ENCODE results near the gene POLR3GL. TPM values are rescaled to one million over a fixed set of nuclear protein-coding genes. Genes with fewer than 3 reads are reported as not detected.

POLR3GL gene
- total RNA-seq, 1 donor, result 15.1 TPM

DNA sequence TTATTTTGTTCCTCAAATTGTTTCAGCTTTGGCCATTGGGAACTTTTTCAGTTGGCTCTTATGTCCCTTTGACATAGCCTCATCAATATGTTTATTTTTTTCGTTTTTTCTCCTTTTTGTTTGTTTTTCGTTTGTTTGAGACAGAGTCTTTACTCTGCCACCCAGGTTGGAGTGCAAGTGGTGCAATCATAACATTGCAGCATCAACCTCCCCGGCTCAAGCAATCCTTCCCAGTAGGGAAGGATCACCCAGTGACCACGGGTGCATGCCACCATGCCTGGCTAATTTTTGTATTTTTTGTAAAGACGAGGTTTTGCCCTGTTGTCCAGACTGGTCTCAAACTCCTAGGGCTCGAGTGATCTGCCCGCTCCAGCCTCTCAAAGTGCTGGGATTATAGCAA lies 8.1 kb downstream of the POLR3GL start:
- DNase-seq (ENCODE audit: low read depth in 2 of 3, low spot score in 2 of 3), result no peak

DNA sequence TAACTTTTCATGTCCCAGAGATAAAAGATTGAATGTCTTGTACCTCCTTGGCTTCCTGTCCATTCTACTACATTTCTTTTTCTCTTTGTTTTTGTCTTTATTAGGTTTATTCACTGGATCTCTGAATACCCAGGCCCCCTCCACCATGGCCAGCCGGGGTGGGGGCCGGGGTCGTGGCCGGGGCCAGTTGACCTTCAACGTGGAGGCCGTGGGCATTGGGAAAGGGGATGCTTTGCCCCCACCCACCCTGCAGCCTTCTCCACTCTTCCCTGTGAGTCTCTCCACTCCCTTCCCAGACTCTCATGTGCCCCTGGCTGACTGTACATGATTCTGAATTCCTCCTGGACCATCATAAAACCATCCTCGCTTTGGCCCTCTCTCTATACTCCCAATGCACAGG lies 10.2 kb downstream of the POLR3GL start:
- DNase-seq (ENCODE audit: low read depth in 2 of 3, low spot score in 2 of 3), result no peak

DNA sequence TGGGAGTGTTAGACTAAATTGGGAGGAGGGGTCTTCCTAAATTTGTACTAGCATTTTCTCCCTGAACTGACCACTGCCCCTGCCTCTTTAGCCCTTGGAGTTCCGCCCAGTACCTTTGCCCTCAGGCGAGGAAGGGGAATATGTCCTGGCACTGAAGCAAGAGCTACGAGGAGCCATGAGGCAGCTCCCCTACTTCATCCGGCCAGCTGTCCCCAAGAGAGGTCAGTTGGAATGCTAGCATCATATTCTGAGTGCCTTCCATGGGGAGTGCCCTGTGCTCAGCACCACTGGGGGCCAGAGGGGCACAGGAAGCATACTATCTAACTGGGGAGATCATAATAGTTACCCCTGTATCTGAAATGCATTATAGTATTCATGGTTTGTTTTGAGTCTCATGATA lies 10.7 kb downstream of the POLR3GL start:
- DNase-seq (ENCODE audit: low read depth in 2 of 3, low spot score in 2 of 3), result no peak

DNA sequence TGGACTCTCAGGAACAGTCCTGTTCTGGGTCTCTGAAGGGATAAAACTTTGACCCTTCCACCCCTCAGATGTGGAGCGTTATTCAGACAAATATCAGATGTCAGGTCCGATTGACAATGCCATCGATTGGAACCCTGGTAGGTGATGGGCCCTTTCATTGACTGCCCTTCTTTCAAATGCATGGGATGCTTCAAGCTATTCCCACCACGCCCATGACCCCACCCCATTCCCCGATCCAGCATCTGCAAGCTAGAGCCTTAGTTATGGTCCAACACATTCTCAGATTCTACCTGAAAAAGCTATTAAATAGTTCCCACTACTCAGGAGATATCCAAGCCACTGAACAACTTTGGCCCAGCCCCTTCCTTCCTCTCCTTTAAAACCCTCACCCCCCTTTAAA lies 12.5 kb downstream of the POLR3GL start:
- no peak for DNase-seq (ENCODE audit: low read depth in 2 of 3, low spot score in 2 of 3)

DNA sequence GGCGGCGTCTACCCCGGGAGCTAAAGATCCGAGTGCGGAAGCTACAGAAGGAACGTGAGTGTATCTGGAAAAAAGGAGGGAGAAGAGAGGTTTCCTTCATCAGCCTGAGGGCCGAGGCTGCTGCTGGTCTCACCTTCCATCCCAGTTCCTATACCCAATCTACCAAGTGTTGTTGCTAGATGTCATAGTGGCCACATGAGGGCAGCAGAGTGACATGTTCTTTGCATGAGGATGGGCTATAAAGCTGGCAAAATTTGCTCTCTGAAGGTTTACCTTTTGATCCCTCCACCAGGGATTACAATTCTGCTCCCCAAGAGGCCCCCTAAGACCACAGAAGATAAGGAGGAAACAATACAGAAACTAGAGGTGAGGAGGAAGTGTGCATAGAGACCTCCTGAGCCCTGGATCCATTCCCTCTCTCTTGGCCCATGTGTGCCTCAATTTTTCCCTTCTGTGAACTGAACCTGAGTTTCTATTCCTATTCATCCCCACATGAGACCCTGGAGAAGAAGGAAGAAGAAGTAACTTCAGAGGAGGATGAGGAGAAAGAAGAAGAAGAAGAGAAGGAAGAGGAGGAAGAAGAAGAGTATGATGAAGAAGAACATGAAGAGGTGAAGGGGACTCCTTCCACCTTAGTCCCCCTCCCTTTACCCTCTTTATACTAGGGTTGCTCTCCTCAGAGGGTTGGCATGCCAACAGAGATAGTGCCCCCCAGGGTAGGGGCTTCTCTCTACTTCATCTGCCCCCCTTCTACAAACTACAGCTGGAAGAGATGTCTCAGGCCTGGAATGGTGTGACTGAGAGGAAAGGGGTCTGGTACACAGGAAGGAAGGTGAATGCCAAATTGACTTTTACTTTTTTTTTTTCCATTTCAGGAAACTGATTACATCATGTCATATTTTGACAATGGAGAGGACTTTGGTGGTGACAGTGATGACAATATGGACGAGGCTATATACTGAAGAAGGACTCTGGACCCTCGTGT lies 13.3 kb downstream of the POLR3GL start:
- DNase-seq (ENCODE audit: low read depth in 2 of 3, low spot score in 2 of 3), result peak in 2 of 3 donors; percentile 82 to 90

DNA sequence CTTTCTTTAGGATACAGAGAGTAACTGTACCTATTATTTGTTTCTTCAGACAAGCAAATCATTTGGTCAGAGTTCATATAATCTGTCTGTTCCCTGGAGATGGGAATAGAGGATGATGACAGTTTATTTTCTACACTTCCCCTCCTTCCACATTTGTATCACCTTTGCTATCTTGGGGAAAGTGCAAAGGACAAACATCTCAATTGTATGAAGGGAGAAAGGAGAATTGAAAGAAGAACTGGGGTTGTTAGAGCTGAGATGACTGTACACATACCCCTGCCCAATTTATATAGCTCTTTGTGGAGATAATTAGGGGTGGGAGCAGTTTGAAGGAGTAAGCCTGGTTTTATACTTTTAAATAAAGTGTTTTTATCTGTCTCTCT lies 14.0 kb downstream of the POLR3GL start:
- no peak for DNase-seq (ENCODE audit: low read depth in 2 of 3, low spot score in 2 of 3)

DNA sequence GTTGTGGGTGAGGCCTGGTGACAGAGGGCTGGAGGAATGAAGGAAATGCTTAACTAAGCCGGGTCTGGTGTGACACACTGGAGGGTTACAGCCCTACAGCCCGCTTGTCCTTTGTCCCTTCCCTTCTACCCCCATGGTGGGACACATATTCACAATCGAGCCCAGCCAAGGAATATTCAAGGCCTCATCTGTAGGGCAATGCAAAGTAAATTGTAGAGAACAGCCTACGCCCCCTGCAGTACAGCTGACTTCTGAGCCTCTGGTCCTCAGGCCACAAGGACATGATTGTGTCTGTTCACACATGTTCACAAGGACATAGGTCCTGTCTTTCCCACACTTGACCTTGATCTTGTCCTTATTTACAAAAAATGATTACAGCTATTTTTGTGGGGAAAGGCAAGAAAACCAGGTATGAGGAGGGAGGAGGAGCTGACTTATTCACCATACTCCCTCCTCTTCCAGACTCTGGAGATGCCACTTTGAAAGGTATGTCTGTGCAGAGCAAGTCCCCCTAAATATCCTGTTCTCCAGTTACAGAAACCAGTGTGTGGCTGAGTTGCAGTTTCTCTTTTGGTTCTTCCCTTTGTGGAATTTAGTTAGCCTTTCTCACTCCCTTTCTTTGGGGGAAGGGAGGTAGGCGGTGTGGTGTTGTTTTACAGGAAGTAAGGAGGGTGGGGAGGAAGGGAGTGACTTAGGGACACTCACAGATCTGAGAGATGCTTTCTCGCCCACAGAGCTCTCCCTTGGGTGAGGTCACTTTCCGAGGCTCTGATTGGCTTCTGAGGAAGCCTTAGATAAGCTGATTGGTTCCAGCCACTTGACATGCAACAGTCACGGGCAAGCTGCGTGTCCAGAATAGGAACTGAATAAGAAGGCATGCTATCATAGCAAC lies 14.6 kb downstream of the POLR3GL start:
- peak; percentile 66 to 96 (median 92) for DNase-seq (ENCODE audit: low read depth in 2 of 3, low spot score in 2 of 3)

DNA sequence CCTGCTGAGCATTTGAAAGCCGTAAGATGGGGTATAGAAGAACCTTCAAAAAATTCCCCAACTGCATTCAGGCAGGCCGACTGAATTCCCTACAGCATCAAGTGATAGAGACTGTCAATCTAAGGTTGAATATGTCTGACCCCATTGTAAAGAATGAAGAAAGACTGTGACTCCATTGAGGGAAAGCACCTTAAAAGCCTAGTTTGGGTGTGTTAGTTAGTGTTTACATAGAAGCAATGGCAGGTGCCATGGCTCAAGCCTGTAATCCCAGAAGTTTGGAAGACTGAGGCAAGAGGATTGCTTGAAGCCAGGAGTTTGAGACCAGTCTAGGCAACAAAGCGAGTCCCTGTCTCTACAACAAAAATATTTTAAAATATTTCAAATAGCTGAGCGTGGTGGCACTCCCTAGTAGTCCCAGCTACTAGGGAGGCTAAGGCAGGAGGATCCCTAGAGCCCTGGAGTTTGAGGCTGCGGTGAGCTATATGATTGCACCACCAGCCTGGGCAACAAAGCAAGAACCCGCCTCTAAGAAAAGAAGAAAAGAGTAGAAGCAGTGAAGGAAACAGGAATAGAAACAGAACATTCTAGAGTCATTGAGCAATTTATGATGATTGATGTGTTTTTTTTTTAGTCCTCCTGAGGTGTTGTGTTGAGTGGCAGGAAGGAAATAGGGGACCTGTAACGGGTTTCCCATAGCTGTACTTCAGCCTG lies 15.4 kb downstream of the POLR3GL start:
- DNase-seq (ENCODE audit: low read depth in 2 of 3, low spot score in 2 of 3), result peak in 1 of 3 donors; percentile 53

DNA sequence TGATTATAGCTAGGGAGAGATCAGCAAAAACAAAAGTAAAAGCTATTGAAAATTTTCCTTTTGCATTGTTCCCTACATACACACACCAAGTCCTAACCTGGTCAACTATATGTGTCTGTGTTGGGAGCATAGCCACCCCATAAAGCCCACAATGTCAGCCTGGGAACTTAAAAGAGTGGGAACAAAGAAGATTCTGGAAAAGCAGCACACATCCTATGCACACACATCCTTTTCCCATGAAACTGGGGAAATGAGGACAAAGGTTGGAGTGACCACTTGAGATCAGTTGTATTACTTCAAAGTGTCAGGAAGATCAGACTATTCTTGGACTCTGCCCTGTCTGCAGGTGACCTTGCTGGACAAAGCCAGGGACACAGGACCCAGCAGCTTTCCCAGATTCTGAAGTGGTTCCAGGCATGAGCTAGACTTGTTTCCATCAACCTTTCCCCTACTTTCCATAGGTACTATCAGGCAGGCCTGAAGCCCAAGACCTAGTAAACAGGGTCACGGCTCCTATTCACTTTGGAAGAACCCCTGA lies 16.0 kb downstream of the POLR3GL start:
- no peak for DNase-seq (ENCODE audit: low read depth in 2 of 3, low spot score in 2 of 3)

DNA sequence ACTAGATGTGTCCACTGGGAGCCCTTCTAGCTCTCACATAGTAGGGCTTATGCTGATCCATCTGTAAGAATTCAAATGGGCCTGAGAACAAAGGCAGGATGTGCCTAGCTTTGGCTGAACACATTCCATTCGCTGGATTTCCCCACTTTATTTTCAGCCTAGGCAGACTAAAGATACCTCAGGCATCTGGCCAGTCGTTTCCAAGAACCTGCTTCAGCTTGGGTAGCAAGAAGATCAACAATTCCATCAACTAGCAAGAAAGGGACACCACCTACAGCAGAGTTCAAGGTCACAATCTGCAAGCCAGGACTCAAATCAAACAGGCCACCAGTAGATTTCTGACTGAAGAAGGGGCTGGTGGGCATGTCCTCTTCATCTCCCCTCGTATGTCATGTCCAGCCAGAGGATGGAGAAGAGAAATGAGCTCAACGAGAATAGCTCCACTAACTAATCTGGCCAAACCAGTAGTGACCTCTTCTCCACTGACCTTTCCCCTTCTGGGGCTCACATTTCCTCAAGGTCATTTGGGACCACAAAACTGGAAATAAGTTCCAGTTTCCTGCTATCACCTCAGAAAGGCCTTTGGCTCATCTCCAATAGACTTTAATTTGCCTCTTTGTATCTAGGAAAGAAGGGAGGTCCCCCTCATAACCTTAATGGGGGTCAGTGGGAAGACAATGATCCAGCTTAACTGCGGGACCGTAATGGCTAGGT lies 17.7 kb downstream of the POLR3GL start:
- DNase-seq (ENCODE audit: low read depth in 2 of 3, low spot score in 2 of 3), result no peak

DNA sequence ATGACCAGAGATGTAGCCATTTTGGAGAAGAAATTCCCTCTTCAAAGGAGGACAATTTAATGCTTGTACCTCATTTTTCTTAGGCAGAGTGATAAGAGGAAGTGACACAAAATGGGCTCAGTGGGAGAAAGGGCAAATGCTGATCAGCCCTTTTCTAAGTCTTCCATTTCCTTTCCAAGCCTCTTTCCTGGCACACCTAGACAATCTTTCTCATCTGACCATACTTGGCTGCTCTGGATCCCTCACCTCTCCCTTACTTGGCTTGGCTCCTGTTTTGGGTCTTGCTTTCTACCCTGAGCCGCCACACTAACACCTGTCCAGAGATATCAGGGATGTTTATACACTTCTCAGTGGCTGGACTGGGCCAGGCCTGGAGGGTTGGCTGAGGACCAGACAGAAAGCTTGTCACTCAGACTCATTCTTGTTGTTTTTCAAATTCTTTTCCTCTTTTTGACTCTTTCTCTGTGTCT lies 18.8 kb downstream of the POLR3GL start:
- no peak for DNase-seq (ENCODE audit: low read depth in 2 of 3, low spot score in 2 of 3)

DNA sequence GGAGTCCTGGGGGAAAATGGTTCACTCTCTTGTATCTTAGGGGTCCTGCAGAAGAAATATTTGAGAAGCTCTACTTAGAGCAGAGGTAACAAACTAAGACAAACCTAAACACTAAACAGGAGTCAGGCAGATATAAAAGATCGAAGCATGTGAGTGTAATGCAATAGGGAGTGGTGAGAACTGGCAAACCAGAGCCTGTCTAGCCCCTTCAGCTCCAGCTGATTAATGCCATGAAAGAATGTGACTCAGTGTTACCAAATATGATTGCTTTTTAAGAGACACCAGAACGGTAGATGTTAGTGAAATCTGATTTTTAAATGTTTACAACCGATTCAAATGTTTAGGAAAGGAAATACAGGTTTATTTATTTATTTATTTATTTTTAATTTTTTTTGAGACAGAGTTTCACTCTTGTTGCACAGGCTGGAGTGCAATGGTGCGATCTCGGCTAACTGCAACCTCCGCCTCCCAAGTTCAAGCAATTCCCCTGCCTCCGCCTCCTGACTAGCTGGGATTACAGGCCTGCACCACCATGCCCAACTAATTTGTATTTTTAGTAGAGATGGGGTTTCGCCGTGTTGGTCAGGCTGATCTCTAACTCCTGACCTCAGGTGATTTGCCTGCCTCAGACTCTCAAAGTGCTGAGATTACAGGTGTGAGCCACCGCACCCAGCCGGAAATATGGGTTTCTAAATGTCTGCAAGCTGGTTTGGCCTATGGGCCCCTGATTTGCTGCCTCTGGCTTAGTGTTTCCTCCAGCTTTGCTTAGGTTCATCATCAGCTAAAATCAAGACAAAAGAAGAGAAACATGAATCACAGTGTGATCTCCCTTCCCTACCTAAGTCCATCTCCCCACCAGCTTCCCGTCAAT lies 19.7 kb downstream of the POLR3GL start:
- DNase-seq (ENCODE audit: low read depth in 2 of 3, low spot score in 2 of 3), result no peak

DNA sequence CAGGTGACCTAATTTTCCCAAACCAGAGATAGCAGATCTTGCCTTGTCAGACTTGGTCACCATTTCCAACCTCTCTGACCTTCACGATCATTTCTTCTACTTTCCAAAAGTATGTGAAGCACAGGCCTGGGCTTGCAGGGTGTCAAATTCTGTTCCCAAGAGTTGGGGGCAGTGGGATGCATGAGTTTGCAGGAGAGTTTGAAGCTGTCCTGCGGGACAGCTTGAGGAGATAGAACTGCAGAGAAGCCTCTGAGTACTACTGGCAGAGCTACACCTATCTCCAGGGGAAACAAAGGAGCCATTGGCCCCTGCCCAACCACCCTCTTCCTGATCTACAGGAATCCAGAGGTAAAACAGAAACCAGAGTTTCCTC lies 20.6 kb downstream of the POLR3GL start:
- no peak for DNase-seq (ENCODE audit: low read depth in 2 of 3, low spot score in 2 of 3)

DNA sequence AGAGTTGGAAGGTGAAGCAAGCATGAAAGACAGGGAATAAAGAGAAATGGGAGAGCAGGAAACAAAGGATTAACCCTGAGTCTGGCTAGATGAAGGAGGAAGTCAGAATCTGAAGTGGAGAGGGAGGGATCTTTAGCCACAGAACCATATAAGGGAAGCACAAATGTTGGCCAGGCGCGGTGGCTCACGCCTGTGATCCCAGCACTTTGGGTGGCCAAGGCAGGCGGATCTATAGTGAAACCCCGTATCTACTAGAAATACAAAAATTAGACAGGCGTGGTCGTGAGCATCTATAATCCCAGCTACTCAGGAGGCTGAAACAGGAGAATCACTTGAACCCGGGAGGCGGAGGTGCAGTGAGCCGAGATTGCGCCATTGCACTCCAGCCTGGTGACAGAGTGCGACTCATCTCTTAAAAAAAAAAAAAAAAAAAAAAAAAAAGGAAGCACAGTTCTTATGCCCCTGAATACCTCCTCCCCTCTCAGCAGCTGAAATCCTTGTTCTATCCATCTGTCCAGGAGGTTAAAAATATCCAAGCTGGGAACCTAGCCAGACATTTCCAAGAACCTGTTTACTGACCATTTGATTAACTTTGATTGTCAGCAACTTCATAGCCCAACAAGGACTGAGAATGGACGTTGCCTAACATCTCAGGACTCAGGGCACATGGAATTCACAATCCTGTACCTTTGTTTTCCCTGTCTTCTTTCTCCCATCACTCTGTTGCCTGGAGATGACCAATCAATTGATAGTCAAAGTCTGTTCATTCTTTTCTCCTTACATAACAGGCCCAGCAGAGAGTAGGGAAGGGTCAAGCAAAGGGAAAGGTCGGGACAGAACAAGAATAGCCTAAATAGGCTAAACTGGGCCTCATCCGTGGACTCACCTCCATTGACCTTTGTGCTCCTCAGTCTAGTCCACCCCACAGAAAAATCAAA lies 21.3 kb downstream of the POLR3GL start:
- no peak for DNase-seq (ENCODE audit: low read depth in 2 of 3, low spot score in 2 of 3)

DNA sequence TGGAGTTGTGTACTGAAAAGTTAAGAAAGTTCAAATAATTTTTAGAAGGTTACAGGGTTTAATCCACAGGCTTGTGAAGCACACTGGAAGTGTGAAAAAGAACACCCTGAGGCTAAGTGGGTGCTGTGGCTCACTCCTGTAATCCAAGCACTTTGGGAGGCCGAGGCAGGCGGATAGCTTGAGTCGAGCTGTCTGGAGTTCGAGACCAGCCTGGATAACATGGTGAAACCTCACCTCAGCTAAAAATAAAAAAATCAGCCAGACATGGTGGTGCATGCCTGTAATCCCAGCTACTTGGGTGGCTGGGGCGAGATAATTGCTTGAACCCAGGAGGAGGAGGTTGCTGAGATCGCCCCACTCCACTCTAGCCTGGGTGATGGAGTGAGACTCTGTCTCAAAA lies 22.1 kb downstream of the POLR3GL start:
- DNase-seq (ENCODE audit: low read depth in 2 of 3, low spot score in 2 of 3), result no peak

DNA sequence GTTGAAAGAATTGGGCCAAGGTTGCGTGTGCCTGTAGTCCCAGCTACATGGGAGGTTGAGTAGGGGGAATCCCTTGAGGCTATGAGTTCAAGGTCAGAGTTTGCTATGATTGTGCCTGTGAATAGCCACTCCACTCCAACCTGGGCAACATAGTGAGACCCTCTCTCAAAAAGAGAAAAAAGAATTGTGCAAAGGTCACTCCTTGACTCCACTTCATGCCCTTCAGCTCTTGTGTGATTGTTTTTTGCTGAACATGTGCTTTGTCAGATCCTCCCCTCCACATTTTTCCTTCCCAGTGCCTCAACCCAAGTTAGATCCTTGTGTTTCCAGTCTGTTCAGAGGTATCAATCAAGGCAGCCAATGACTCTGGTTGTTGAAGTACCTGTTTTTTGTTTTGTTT lies 23.4 kb downstream of the POLR3GL start:
- no peak for DNase-seq (ENCODE audit: low read depth in 2 of 3, low spot score in 2 of 3)

DNA sequence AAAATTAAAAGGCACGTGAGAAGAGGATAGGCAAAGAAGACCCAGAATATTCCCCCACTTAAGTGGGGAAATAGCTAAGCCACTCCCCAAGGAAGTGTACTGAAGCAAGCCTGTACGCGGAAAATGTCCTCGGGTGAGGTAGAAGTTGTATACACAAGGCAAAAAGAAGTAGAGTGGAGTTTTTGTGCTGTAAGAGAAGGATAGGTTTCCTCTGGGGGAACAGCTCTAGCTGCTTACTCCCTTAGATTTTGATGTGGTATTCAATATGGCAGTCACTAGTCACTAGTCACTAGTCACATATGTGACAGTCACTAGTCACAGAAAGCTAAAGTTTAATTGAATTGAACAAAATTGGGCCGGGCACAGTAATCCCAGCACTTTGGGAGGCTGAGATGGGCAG lies 24.3 kb downstream of the POLR3GL start:
- no peak for DNase-seq (ENCODE audit: low read depth in 2 of 3, low spot score in 2 of 3)
